ENCODE data around the gene DCAF11.

DCAF11 gene

DNA sequence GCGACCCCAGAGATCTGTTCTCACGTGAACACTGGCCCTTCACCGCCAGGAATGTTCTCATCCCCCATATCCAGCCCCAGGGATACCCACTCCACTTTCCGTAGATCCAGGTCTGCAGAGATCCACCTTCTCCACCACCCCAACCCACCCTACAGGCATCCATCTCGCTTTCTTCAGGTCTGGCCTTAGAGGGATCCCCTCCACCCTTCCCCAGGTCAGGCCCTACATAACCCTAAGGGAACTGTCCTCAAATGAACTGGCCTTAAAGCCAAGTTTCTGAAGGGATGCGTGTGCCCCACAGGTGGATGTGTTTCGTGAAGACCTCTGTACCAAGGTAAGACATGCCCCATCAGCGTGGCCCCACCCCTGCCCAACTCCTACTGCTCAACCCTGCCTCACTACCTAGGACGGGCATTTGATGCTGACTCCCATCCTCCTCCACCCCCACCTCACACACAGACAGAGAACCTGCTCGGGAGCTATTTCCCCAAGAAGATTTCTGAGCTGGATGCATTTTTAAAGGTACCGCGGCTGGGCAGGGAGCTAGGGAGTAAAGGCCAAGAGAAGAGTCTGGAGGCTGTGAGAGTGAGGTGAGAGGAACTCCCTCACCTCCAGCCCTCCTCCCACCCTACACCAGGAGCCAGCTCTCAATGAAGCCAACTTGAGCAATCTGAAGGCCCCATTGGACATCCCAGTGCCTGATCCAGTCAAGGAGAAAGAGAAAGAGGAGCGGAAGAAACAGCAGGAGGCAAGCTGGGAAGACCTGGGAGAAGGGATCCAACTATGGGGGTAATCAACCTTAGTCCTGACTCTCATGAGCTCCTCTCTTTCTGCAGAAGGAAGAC lies 22.3 kb downstream of the DCAF11 start:
- H3K4me3 ChIP-seq: peak overlapping the region; percentile 87 to 98
- H3K9me3 ChIP-seq: no peaks in the 10 kb centered on the region
- H3K27ac ChIP-seq: peak overlapping the region; percentile 86 to 94
- no peak for DNase-seq
- intact Hi-C loops (cut with DNase I; ENCODE audit: low total_unique reads): no loop called here
- H3K36me3 ChIP-seq: peaks cover 12 to 24% (median 24%) of the 10 kb centered on the region in 3 donors
- TF ChIP-seq, protein P1, sequence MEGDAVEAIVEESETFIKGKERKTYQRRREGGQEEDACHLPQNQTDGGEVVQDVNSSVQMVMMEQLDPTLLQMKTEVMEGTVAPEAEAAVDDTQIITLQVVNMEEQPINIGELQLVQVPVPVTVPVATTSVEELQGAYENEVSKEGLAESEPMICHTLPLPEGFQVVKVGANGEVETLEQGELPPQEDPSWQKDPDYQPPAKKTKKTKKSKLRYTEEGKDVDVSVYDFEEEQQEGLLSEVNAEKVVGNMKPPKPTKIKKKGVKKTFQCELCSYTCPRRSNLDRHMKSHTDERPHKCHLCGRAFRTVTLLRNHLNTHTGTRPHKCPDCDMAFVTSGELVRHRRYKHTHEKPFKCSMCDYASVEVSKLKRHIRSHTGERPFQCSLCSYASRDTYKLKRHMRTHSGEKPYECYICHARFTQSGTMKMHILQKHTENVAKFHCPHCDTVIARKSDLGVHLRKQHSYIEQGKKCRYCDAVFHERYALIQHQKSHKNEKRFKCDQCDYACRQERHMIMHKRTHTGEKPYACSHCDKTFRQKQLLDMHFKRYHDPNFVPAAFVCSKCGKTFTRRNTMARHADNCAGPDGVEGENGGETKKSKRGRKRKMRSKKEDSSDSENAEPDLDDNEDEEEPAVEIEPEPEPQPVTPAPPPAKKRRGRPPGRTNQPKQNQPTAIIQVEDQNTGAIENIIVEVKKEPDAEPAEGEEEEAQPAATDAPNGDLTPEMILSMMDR (IDR thresholded peaks at IDR 0.05): no peak
- peaks cover 5 to 43% (median 31%) of the 10 kb centered on the region in 4 donors for H3K4me1 ChIP-seq
- H3K27me3 ChIP-seq: no peaks in the 10 kb centered on the region

DNA sequence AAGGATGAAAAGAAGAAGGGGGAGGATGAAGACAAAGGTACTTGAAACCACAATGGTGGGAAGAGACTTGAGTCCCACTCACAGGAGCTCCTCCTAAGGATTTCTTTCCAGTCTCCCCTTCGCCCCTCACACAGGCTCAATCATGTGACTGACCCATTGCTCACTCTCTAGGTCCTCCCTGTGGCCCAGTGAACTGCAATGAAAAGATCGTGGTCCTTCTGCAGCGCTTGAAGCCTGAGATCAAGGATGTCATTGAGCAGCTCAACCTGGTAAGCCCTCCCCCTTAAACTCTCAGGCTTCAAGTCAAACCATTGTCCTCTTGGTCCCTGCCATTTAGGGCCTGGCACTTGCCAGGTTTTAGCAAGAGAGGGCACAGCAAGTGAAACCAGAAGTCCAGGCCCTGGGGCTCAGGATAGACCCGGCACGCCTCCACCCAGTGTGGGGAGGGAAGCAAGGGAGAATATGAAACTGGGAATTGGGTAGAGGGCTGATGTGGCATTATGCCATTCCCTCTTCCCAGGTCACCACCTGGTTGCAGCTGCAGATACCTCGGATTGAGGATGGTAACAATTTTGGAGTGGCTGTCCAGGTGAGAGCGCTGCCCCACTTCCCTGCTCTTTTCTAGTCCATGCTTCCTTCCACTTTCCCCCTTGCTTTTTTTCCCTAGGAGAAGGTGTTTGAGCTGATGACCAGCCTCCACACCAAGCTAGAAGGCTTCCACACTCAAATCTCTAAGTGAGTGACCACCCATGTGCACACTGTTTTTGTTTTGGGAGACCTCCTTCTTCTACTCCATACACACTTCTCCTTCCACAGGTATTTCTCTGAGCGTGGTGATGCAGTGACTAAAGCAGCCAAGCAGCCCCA lies 23.2 kb downstream of the DCAF11 start:
- Histone ChIP-seq H3K27ac (peak overlapping the region in 1 of 2 donors; percentile 86), H3K4me1 (peaks cover 7 to 49% (median 36%) of the 10 kb centered on the region in 4 donors), H3K36me3 (peaks cover 12 to 24% (median 24%) of the 10 kb centered on the region in 3 donors), H3K9me3 (no peaks in the 10 kb centered on the region), H3K27me3 (no peaks in the 10 kb centered on the region), H3K4me3 (no peak overlapping the region)
- DNase-seq: no peak
- TF ChIP-seq, protein P1 (IDR thresholded peaks at IDR 0.05): no peak
- intact Hi-C loops (cut with DNase I; ENCODE audit: low total_unique reads): no loop called here

DNA sequence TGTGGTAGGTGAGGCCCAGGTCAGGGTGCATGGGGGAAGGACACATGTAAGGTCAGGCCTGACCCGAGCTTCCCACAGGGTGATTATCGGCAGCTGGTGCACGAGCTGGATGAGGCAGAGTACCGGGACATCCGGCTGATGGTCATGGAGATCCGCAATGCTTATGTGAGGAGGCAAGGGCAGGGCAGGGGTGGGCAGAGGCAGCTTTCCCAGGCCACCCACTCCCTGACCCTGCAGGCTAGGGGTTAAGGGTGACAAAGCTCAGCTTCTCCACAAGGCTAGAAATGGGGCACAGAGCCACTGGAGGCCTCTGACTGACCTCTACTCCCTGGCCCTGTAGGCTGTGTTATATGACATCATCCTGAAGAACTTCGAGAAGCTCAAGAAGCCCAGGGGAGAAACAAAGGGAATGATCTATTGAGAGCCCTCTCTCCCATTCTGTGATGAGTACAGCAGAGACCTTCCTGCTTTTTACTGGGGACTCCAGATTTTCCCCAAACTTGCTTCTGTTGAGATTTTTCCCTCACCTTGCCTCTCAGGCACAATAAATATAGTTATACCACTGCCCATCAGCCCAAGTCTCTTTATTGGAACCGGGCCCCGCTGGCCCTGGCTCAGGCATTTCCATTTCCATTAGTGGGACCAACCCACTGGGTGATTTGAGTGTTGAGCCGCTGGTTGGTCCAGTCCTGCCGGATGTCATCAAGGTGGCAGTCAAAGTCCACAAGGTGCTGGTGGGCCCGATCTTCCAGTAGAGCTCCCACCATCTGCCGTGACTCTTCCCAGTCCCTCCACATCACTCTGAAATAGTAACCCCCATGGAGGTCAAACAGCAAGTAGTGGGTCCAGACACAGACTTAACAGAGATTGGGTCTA lies 24.1 kb downstream of the DCAF11 start:
- Histone ChIP-seq H3K27ac (no peak overlapping the region), H3K36me3 (peaks cover 12 to 24% (median 24%) of the 10 kb centered on the region in 3 donors), H3K4me3 (no peak overlapping the region), H3K4me1 (peaks cover 7 to 49% (median 36%) of the 10 kb centered on the region in 4 donors), H3K9me3 (no peaks in the 10 kb centered on the region), H3K27me3 (no peaks in the 10 kb centered on the region)
- TF ChIP-seq, protein P1 (IDR thresholded peaks at IDR 0.05): no peak
- intact Hi-C loops (cut with DNase I; ENCODE audit: low total_unique reads): no loop called here
- DNase-seq: no peak

DNA sequence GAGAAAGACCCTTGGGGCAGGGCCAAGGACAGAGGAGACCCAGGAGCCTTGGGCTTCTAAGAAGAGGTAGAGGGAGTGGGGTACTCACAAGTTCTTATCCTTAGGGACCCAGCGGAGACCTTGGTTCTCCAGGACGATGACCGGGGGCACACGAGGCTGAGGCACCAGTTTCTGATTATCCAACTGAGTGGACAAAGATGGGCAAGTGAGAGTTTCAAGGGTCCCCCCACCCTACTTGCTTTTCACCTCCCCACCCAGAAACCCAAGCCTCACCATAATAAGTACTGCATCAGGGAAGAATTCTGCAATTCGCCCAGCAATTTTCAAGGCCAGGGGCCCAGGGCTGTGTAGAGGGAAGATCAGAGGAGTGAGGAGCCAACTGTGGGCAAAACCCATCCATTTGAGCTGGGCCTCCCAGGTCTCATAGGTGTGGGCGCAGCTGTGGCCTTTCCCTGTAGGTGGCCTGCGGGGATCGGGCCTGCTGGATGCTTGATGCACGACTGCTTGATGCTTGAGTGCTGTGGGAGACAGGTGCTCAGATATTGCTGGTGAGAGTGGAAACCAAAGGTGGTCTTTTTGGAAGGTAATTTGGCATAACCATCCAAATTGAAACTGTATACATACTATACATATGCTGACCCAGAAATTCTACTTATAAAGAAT lies 24.8 kb downstream of the DCAF11 start:
- Histone ChIP-seq H3K4me3 (no peak overlapping the region), H3K4me1 (peaks cover 7 to 49% (median 36%) of the 10 kb centered on the region in 4 donors), H3K27ac (peak overlapping the region; percentile 22 to 91), H3K27me3 (no peaks in the 10 kb centered on the region), H3K36me3 (peaks cover 12 to 24% (median 24%) of the 10 kb centered on the region in 3 donors), H3K9me3 (no peaks in the 10 kb centered on the region)
- DNase-seq: no peak
- TF ChIP-seq, protein P1 (IDR thresholded peaks at IDR 0.05): no peak
- intact Hi-C loops (cut with DNase I; ENCODE audit: low total_unique reads): no loop called here
